Neuron (in vitro differentiated cells): ENCODE results near the gene MCAT.

ENCODE experiments used
- H2AFZ ChIP-seq: one replicate; pipeline ENCODE4 v1.6.1; 2013; ENCODE audit warnings: low read depth, mild to moderate bottlenecking, inconsistent platforms, low read length, moderate library complexity
- H3K27me3 ChIP-seq: one replicate; pipeline ENCODE4 v1.6.1; 2013; ENCODE audit warnings: low read length; ENCODE audit not compliant: insufficient read depth
- H3K36me3 ChIP-seq: one replicate; pipeline ENCODE4 v1.6.1; 2013; ENCODE audit warnings: low read length; ENCODE audit not compliant: insufficient read depth
- H3K4me1 ChIP-seq: one replicate; pipeline ENCODE4 v1.6.1; 2013; ENCODE audit warnings: low read length; ENCODE audit not compliant: insufficient read depth
- H3K4me3 ChIP-seq: 2 replicates; pipeline ENCODE4 v1.5.1; 2013; ENCODE audit warnings: mild to moderate bottlenecking, low read length, moderate library complexity
- H3K9me3 ChIP-seq: one replicate; pipeline ENCODE4 v1.6.1; 2013; ENCODE audit warnings: low read length

MCAT gene, protein sequence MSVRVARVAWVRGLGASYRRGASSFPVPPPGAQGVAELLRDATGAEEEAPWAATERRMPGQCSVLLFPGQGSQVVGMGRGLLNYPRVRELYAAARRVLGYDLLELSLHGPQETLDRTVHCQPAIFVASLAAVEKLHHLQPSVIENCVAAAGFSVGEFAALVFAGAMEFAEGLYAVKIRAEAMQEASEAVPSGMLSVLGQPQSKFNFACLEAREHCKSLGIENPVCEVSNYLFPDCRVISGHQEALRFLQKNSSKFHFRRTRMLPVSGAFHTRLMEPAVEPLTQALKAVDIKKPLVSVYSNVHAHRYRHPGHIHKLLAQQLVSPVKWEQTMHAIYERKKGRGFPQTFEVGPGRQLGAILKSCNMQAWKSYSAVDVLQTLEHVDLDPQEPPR

DNA sequence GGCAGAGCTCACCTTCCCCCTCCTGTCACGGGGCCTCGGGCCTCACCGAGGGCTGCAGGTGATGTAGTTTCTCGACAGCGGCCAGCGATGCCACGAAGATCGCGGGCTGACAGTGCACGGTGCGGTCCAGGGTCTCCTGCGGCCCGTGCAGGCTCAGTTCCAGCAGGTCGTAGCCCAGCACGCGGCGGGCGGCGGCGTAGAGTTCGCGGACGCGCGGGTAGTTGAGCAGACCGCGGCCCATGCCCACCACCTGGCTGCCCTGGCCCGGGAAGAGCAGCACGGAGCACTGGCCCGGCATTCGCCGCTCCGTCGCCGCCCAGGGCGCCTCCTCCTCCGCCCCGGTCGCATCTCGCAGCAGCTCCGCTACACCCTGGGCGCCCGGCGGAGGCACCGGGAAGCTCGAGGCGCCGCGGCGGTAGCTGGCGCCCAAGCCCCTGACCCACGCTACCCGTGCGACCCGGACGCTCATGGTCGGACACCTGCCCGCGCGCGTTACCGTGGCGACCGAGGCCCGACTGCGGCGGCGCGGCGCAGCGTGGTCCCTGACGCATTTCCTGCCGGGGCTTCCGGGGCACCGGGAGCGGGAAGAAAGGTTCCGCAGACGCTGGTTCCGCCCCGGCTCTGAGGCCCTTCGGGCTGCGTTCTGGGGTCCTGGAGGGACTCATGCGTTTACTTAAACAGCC is at the start of gene MCAT:
TSS of gene MCAT (minus strand) at position 519 of the 683 bp plus-strand sequence. CDS start at position 469, 50 bp downstream.
- Histone ChIP-seq H3K27me3 (no peaks in the 10 kb centered on the region), H3K36me3 (peaks cover 30% of the 10 kb centered on the region), H3K4me3 (peak within 1 kb of the TSS; percentile 74), H2AFZ (peak within 1 kb of the TSS; percentile 89), H3K9me3 (no peaks in the 10 kb centered on the region), H3K4me1 (peaks cover 9% of the 10 kb centered on the region)

DNA sequence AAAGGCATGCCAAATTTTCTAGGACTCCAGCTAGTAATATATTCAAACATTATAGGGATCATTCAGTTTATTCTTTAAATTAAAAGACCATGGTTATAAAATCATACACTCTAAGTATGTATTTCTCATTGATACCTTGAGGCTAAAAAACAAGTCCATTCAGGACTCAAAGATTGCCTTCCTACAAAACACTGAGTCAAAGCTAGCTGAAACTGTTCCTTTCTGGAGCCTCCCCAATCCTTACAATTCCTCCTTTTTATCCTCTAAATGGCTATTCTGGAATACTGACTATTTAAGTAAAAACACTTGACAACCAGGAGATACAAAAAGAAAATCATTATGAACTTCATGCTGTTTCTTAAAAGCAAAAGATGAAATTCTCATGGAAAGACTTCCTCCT is 48.6 kb upstream of the MCAT start:
- Histone ChIP-seq H3K9me3 (no peaks in the 10 kb centered on the region), H3K27me3 (peaks cover 7% of the 10 kb centered on the region), H2AFZ (no peak overlapping the region), H3K36me3 (no peaks in the 10 kb centered on the region), H3K4me1 (peaks cover 8% of the 10 kb centered on the region), H3K4me3 (no peak overlapping the region)

DNA sequence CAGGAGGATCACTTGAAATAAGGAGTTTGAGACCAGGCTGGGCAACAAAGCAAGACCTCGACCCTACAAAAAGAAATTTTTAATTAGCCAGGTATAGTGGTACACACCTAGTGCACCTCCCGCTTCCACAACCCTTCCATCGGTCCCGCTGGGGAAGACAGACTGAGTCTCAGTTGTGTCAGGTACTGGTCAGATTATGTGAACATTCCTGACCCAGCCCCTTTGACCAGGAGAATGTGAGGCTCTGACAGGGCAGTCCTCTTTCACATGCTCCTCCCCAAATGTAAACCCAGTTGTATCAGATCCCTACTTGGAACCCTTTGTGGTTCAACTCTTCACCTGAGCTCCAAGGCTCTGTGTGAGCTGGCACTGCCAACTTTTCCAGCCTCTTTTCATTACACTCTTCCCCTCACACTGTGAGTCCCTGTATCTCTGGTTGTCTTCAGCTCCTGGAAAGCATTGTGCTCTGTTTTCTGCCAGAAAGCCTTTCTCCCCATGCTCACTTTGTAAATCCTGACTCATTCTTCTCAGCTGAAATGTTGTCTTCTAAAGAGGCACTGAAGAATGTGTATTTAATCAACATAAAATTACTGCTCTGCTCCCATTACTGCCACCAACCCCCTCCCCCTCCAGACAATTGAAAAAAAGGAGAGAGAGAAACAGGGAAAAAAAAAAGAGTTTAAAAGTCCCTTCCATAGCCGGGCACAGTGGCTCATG is 45.8 kb upstream of the MCAT start:
- H3K4me3 ChIP-seq: no peak overlapping the region
- H2AFZ ChIP-seq: no peak overlapping the region
- H3K36me3 ChIP-seq: no peaks in the 10 kb centered on the region
- H3K9me3 ChIP-seq: no peaks in the 10 kb centered on the region
- peaks cover 21% of the 10 kb centered on the region for H3K4me1 ChIP-seq
- H3K27me3 ChIP-seq: peaks cover 7% of the 10 kb centered on the region

DNA sequence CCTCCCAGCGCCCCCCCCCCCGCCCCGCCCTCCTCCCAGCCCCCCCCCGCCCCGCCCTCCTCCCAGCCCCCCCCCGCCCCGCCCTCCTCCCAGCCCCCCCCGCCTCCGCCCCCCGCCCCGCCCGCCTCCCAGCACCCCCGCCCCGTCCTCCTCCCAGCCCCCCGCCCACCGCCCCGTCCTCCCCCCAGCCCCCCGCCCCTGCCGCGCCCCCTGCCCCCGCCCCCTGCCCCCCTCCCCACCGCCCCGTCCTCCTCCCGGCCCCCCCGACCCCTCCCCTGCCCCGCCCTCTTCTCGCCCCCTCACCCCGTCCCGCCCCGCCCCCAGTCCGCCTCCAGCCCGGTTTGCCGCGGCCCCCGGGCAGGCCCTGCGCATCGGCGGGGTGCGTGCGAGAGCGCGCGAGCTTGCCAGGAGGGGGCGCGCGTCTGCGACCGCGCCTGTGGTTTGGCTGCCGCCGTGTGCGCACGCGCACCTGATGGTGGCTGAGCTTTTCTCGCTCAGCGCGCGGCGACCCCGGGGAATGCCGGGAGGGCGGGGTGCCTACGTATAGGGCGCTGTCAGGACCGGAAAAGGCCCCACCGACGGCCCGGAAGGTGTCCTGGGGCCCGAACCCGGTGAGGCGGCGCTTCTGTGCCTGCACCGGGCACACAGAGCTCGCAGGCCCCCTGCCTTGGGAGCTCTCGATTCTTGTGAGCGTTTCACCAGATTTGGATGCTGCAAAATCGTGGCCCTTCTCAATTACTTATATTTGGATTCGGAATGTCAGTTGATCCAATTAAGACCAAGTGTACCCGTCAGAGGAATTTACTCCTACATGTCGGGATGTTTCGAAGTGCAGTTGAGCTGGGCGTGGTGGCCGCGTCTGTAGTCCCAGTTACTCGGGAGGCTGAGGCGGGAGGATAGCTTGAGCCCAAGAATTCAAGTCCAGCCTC is 44.2 kb upstream of the MCAT start:
- peaks cover 21% of the 10 kb centered on the region for H3K4me1 ChIP-seq
- H3K36me3 ChIP-seq: peaks cover 5% of the 10 kb centered on the region
- peaks cover 5% of the 10 kb centered on the region for H3K27me3 ChIP-seq
- peak overlapping the region; percentile 82 for H2AFZ ChIP-seq
- peak overlapping the region; percentile 65 for H3K4me3 ChIP-seq
- H3K9me3 ChIP-seq: no peaks in the 10 kb centered on the region

DNA sequence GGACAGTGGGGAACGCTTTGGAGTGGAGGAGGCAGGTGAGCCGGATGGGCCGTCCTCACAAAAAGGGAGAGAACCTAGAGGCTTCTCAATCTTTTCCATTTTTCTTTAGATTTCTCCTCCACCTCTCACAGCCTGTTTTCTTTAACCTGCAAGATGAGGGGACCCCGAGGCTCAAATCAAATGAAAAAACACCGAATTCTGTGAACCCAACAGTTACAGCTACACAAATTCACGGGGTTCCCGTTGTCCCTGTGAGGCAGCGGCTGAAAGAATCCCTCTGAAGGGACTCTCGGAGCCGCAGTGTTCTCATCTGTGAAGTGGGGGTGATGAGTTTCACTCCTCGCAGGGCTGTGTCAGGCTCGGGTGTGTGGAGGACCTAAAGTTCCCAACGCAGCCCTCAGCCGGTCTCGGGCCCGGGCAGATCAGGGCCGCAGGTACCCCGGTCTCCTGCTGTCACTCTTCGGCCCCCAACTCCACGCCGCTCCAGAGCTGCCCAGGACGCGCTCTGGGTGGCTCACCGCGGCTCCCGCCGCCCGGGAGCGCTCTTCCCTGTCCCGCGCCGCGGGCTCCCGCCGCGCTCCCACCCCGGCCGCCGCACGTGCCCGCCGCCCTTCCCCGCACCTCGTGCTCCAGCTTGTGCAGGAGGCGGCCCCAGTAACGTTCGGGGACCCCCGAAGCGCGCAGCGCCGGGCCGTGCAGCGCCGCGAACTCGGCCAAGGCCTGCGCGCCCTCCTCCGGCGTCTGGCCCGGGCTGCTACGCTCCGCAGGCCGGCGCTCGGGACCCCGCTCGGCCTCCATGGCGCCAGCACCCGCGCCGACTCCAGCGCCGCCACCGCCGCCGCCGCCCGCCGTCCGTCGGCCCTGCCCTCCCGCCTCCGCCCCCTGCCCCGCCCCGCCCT is 43.3 kb upstream of the MCAT start, which contains the start of gene TTLL12:
TSS of gene TTLL12 (minus strand) at position 863 of the 899 bp plus-strand sequence. CDS start at position 798, 65 bp downstream.
- Histone ChIP-seq H3K4me3 (peak within 1 kb of the TSS; percentile 90), H3K36me3 (peaks cover 7% of the 10 kb centered on the region), H3K4me1 (peaks cover 21% of the 10 kb centered on the region), H2AFZ (peak within 1 kb of the TSS; percentile 82), H3K9me3 (no peaks in the 10 kb centered on the region), H3K27me3 (peaks cover 5% of the 10 kb centered on the region)

DNA sequence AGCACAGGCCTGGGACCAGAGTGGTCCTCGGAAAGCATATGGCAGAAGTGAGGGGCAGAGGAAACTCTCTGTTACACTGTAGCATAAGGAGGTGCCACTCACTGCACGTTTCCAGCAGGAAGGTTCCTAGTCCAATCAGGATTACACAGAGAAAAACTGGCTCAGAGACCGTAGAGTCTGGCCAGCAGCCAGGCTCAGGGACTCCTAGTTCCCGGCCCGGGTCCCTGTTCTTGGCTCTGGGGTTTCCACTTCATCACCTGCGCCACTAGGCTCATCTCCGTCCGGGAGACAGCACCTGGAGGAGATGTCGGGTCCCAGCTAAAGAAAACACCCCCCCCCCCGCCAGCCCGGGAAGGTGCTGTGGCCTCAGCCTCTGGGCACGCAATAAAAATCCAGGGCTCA is 42.7 kb upstream of the MCAT start:
- peaks cover 2% of the 10 kb centered on the region for H3K27me3 ChIP-seq
- no peaks in the 10 kb centered on the region for H3K9me3 ChIP-seq
- H2AFZ ChIP-seq: no peak overlapping the region
- H3K36me3 ChIP-seq: peaks cover 13% of the 10 kb centered on the region
- peaks cover 21% of the 10 kb centered on the region for H3K4me1 ChIP-seq
- peak overlapping the region; percentile 90 for H3K4me3 ChIP-seq

DNA sequence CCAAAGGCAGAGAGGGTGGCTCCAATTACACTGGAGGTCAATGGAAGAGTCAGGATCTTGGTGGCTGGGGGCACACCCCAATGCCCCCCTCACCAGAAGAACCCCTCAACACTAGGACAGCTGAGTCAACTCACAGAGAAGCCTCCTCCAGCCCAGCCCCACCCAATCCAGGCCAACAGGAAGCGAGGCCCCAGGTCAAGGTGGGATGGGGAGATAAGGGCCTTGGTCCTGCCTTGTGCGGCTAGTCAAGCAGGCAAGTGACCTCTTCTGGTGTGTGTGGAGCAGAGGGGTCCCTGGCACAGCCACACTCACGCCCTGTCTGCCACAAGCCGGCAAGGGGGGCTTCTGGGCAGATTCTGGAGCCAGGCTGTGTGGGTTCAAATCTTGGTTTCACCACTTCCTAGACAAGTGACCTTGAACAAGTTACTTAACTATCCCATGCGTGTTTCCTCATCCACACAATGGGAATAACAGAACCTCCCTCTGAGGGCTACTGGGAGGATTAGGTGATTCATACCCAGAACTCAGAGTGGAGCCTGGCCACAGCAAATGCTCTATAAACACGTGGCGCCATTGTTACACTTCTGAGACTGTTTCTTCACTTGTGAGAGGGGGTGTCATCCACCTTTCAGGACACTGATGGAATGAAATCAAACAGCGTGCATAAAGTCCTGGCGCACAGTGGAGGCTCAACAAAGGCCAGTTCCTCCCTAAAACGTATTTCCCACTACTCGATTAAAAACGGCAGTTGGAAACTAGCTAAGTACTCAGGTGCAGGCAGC is 40.5 kb upstream of the MCAT start:
- Histone ChIP-seq H3K4me3 (no peak overlapping the region), H3K4me1 (peaks cover 17% of the 10 kb centered on the region), H2AFZ (no peak overlapping the region), H3K9me3 (peaks cover 1% of the 10 kb centered on the region), H3K27me3 (no peaks in the 10 kb centered on the region), H3K36me3 (peaks cover 27% of the 10 kb centered on the region)

DNA sequence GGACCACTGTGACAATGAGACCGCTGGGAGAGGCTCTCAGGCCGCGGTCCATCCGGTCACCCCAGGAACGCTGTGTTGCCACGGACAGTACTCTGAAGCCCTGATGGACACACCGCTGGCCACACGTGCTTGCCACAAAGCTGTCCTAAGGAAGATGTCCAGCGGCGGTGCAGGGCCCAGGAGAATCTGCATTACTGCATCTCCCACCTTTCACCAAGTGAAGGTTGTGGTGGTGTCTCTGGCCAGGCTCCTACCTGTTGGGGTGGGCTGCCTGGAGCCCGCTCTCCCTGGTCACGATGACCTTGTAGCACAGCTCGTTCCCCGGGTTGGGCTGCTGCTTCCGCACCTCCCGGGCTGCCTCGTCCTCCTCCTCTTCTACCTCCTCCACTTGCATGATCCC is 39.5 kb upstream of the MCAT start:
- H3K4me3 ChIP-seq: no peak overlapping the region
- H3K36me3 ChIP-seq: peaks cover 33% of the 10 kb centered on the region
- H3K9me3 ChIP-seq: peaks cover 2% of the 10 kb centered on the region
- H3K27me3 ChIP-seq: no peaks in the 10 kb centered on the region
- no peak overlapping the region for H2AFZ ChIP-seq
- peaks cover 15% of the 10 kb centered on the region for H3K4me1 ChIP-seq

DNA sequence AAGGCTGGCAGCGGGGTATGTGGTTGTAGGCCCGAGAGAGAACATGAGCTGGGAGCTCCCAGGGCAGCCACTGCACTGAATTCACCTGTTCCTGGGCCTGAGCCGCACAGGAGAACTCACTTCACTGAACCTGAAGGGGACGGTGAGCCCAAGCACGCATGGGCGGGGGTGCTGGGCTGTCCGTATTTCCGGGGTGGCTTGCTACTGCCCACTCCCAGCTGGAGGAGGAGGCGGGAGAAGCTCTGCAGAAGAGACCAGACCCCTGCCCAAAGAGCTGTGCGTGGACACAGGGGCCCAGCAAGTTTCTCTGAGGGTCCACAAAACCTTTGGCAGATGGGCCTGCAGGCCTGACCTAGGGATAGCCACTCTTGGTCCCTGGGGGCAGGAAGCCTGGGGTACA is 38.9 kb upstream of the MCAT start:
- Histone ChIP-seq H3K9me3 (peaks cover 2% of the 10 kb centered on the region), H3K36me3 (peaks cover 38% of the 10 kb centered on the region)

DNA sequence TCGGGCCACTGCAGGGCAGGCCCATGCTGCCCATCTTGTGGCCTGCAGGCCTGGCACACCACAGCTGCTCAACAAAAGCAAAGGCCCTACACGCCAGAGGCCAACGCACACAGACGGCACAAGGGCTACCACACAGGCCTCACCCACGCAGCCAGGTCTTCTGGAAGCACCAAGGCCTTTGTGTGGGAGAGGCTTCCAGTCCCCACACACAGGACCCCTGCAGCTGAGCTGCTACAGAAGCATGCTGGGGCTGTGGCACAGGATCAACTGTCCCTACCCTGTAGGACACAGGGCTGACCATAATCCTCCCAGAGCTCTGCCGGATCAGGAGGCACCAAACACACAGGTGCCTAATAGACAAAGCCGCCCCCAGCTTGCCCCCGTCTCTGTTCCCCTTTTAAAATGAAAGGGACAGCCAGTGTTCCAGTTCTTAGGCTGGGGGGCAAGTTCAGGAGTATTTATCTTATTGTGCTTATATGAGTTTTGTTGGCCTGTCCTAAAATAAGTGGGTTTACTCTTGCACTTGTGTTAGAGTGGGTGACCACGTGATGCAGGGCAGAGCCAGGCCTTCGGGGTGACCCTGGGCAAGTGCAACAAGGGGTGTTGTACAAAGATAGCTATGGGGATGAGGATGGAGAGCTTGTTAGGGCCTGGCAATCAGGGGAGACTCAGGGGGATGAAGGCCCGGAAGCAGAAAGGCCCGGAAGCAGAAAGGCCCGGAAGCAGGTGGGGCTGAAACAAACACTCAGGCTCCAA is 38.3 kb upstream of the MCAT start:
- H2AFZ ChIP-seq: no peak overlapping the region
- H3K4me3 ChIP-seq: no peak overlapping the region
- H3K36me3 ChIP-seq: peaks cover 38% of the 10 kb centered on the region
- H3K9me3 ChIP-seq: peaks cover 2% of the 10 kb centered on the region
- peaks cover 13% of the 10 kb centered on the region for H3K4me1 ChIP-seq
- no peaks in the 10 kb centered on the region for H3K27me3 ChIP-seq

More for the DNA sequence above, 38.9 kb upstream of the MCAT start:
- no peaks in the 10 kb centered on the region for H3K27me3 ChIP-seq
- H3K4me3 ChIP-seq: no peak overlapping the region
- no peak overlapping the region for H2AFZ ChIP-seq
- H3K4me1 ChIP-seq: peaks cover 13% of the 10 kb centered on the region
